ENCODE results near the gene INPP5A. TPM values are rescaled to one million over a fixed set of nuclear protein-coding genes. Genes with fewer than 3 reads are reported as not detected.

The INPP5A gene
- total RNA-seq, 1 donor from 2014 or later: 18.1 TPM

DNA sequence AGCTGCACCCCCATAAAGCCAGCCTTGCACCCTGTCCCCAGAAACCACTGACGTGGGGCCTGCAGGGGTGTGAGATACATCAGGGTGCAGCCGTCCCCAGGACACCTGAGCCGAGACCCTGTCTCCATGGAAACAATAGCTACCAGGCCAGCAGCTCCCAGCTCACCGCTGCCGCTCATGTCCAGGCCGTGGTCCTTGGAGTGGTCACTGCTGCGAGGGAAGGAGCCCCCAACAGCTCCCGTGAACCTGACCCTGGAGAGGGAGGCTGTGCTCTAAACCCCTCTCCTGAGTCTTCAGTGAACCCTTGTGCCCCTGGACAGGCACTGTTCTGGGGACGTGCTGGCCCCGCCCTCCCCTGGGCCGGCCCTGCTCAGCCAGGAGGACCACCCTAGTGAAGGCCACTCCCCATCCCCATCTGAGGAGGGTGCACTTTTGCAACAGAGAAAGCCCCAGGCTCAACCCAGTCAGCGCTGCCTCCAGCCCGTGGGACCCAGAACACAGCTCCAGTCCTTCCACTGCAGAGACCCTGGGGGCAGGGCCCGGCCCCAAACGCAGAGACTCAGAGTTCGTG is 19.6 kb upstream of the INPP5A start:
- DNase-seq (ENCODE audit: low read depth in 2 of 2): no peak

DNA sequence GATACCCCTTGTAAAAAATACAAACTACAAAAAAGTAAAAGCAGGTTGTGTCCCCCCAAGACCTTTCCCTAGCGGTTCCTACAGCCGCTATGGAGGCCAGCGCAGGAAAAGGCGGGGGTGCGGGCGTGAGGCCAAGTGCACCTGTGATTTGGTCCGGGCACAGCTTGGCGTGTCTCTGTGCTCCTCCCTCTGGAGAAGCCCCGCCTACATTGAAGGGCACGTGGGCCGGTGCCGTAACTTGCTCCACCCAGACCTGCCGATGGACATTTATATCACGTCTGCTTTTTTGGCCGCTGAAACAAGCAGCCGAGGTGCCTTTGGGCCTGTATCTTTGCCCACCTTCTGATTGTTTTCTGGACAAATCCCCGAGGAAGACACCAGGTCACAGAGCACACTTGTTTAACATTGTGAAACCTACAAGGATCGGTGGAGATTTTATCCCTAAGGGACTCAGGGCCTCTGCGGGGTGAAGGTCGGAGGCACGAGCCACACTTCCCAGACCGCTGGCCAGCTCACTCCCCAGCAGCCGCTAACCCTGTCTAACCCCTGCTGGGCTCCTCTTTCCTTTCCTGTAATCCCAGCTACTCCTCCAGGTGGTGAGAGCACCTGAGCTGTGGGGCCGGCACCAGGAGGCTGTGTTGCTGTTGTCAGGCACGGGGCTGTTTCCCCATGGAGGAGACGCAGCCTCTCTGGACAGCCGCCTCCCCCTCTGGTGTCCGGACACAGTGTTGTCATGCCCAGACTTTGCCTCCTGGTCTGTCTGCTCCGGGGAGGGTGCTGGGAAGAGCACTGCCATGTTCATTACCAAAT is 18.8 kb upstream of the INPP5A start:
- peak in 1 of 2 donors; percentile 61 for DNase-seq (ENCODE audit: low read depth in 2 of 2)

DNA sequence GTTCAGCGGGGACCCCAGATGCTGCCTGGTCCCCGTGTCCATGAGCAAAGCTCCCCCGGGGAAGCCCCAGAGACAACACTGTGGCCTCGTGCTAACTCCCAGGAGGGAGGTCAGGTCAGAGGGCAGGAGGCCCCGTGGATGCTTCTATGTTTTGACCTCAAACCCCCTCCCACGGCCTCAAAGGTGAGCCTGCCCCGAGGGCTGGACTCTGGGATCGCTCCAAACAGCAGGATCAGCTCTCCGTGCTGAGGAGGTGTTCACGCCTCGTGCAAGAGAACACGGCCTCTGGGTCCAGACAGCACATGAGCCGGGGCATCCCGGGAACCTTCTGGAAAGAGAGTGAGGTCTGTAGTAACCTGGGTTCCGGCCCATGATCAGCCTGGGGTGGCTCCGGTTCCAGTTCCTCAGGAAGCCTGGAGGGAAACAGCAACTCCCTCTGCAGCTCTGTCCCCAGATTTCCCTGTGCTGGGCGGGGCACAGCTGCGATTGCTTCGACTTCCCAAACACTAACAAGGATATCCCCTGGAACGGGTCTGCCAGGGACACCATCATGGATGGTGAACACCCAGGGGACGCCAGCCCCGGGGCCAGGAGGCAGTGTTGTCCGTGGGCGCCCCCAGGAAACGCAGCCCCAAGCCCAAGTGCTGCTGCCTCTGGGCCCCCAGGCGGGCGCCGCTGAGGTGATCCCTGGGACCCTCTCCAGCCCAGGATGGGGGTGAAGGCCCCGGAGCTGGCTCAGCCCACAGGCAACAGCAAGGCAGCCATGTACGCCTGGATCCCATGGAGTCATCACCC is 18.0 kb upstream of the INPP5A start:
- DNase-seq (ENCODE audit: low read depth in 2 of 2): no peak

DNA sequence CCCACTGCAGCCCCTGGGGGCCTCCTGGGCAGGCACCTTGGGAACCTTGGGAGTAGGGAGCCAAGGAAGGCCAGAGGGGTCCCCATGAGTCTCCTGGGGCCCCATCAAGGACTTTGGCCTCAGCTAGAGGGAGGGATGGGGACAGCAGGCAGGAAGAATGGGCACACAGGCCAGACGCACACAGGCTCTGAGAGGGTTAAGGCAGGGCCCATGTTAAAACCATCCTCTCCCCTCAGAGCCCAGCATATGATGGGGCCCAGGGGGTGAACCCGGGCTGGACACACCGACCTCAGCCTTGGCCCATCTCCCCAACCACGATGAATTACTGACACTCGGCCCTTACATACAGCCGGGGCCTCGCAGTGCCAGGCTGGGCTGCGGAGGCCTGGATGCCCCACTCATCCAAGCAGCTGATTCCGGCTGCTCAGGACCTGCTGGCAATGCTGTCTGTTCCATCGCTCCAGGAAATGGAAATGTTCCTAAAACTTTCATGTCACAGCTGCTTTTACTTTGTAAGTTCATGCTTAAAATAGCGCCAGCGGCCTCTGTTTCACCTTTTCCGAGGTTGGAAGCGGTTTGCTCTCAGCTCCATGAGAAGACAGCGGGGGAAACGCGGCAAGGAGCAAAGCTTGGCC is 17.3 kb upstream of the INPP5A start:
- DNase-seq (ENCODE audit: low read depth in 2 of 2): peak in 1 of 2 donors; percentile 76

DNA sequence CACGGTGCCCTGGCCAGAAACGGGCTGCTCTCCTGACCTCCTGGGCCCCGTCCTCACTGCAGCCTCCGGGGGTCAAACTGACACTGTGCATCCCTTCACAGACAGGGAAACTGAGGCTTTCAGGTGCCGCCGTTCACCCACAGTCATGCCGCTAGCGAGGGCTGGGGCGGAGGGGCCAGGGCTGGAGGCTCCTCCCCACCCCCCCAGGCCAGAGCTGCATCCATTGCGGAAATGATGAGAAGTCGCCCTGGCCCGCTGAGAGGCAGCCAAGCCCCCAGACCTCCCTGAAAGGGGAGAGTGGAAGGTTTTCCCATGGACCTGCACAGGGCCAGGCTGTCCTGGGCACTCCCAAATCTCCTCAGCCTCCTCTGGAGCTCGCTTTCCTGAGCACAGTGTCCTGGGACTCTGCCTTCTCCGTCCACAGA is 16.5 kb upstream of the INPP5A start:
- no peak for DNase-seq (ENCODE audit: low read depth in 2 of 2)

DNA sequence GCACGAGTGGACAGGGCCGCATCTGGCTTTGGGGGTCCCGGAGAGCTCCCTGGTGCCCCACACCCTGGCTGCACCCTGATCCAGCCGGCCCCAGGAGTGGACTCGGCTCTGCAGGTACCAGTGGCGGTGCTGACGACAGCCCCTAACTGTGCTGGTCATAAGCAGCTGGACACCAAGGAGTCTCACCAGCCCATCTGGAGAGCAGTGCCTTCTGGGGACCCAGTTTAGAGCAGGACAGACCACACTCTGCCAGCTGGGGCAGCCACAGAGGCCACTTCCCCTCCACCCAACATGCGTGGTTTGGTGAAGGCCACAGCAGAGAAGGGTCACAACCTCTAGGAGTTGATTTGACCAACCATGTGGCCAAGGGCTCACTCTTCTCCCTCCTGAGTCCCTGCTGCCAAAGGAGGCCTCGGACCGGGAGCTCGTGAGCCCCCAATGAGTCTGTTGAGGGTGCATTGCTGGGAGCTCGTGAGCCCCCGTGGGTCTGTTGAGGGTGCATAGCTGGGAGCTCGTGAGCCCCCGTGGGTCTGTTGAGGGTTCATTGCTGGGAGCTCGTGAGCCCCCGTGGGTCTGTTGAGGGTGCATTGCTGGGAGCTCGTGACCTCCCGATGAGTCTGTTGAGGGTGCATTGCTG is 16.0 kb upstream of the INPP5A start:
- DNase-seq (ENCODE audit: low read depth in 2 of 2): no peak

DNA sequence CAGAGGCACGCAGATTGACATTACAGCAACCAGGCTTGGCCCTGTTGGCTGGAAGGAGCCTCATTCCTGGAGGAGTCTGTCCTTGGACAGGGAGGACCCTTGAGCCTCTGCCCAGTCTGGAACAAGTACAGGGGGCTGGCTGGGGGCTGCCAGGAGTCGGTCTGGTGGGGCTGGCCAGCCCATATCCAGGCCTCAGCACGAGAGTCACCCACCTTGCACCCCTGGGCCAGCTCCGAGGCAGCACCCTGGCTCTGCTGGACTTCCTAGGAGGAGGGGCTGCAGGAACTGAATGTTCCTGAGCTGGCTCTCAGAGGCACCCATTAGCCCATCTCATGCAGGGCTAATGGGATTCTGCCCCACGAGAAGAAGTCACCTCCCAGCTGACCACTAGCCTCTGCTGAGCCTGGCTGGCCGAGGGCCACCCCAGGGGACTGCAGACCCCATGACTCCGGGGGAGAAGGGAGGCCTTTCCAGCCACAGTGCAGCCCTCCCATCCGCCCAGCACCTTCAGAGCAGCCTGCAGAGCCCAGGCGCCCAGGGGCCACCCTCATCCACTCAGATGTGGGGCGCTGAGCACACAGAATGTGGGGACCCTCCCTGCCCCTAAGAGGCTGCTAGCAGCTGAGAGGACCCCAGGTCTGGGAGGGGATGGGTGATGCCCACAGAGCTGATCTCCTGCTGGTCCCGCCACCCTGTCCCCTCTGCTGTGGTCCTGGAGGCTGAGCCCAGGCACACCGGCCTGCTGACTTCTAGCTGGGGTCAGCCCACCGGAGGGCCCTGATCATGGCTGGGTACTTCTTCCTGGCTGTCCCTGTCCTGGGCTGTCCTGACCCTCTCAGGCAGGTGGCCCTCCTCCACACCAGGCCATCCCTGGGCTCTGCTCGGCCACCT is 14.8 kb upstream of the INPP5A start:
- DNase-seq (ENCODE audit: low read depth in 2 of 2): no peak

DNA sequence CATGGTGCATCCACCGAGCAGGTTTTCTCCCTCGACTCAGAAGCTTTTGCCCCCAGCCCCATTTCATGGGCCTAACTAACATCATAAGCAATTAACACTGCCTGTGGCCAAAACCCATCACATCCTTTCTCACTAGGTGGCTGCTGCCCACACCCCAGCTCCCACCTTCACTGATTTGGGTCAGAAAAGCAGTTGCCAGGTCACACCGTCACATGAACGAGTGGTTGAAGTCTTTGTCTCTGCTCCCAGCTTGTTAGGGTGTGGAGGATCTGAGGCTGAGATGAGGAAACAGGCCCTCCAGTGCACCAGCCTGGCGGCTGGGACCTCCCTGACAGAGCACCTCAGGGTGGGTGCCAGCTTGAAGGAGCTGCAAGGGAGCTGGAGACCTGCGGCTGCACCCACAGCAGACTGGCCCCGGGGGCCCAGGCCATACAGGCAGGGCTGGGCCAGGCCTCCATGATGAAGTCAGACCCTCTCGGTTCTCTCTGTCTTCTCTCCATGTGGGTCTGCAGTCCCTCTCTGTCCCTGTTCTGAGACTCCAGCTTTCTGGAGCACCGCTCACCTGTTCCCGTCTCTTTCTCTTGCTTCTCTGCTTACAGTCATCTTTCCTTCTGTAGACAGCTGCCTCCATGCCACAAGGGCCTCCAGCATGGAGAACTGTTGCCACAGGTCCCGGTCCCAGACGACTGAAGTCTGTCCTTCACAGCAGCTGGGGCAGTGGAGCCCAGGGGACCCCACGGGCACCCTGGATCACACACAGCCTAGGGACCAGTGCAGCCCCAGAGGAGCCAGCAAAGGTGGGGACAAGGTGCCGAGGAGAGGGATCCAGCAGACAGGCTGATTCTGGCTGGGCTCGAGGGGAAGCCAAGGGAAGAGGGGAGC is 13.8 kb upstream of the INPP5A start:
- DNase-seq (ENCODE audit: low read depth in 2 of 2): no peak

DNA sequence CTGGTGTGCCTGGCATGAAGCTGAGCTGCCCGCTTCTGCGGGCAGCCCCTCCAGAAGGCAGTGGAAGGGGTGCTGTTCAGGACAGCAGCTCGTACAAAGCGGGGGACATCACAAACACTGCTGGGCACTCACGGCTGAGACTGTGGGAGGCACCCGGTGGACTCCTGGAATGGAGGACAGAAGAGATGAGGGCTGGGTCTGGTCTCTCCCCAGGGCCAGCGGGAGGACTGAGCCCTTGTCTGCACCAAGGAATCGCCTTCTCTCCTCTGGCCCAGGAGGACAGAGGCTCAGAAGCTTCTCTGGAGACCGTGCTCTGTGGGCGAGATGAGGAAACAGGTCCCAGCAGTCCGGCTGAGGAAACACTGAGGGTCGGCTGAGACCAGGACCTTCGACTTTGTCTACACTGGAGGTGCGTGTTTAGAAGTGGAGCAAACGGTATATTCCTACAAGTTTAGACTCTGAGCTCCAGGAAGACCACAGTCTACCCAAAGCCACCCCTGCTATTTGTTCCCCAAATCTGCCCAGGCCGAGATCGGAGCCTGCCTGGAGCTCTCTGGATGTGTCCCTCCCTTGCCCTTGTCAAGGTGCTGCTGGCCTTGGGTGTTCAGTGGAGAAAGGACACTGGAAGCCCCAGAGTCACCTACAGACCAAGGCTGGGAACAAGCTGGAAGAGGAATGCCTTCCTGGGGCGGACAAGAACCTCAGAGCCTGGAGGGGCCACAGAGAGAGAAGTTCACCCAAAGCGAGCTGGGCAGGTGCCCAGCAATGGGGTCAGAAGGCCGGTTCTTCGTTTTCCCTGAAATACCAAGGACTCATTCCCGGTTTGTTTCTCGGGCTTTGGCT is 12.9 kb upstream of the INPP5A start:
- DNase-seq (ENCODE audit: low read depth in 2 of 2): no peak

DNA sequence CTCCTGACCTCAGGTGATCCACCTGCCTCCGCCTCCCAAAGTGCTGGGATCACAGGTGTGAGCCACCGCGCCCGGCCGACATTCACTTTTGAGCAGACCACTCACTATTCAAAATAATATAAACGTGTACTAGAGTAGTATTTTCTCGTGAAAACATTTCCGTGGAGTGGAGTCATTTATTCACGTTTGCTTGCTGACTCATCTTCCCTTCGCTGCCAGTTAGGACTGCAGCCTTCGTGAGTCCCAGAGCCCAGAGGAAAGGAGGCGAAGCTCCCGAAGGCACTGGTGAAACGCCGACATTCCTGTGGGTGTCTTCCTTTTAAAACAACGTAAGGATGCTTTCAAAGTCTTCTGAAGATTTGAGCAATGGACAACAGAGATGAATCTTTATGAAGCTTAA is 10.9 kb upstream of the INPP5A start:
- DNase-seq (ENCODE audit: low read depth in 2 of 2): peak in 1 of 2 donors; percentile 36

DNA sequence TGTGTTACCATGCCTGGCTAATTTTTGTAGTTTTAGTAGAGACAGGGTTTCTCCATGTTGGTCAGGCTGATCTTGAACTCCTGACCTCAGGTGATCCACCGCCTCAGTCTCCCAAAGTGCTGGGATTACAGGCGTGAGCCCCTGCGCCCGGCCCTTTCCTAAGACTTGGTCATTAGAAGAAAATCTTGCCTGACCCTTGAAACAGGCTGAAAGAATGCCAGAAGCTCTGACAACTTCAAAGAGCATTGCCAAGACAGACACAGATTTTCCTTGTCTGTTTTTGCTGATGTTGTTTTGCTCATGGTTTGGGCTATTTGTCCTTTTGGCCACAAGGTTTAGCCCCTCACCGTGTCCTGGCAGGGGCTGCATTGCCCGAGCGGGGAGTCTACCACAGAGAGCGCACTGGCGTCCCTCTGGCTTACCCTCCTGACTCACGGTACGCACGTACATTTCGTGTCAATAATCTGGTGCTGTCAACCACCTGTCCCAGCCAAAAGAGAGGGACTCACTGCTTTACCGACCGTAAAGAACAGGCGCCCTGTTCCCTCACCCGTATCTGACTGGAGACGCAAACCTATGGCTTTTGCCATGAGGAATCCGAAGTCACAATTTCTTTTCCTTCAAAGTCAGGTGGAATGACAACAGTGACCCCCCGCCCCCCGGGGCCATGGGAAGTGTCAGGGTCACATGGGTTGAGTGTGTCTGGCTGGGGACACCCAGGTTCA is 10.1 kb upstream of the INPP5A start:
- no peak for DNase-seq (ENCODE audit: low read depth in 2 of 2)

DNA sequence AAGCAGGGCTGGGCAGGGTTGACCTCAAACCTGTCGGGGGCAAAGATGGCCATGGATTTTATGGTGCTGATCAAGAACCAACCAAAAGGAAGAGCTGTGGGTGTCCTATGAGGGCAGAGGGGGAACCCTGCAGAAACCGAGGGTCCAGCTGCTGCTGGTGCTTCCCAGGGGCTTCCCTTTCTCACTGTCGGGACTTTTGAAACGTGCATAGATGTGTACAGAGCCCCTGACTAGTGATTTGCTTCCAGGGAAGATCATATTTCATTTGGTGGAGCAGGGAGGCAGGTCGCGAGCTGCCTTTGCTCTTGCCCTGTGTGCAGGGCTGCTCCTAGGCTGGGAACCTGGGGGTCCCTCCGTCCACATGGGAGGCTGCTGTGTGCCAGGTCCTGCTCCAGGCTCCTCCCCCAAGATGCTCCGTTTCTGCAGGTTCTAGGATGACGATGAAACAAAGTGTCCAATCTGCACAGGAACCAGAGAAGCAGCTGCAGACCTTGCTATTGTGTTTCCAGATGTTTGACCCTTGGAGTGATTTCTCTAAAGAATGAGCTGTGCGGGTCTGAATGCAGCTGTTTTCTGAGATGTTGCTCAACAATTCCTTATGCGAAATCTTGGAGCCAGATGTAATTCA is 9.4 kb upstream of the INPP5A start:
- DNase-seq (ENCODE audit: low read depth in 2 of 2): no peak

DNA sequence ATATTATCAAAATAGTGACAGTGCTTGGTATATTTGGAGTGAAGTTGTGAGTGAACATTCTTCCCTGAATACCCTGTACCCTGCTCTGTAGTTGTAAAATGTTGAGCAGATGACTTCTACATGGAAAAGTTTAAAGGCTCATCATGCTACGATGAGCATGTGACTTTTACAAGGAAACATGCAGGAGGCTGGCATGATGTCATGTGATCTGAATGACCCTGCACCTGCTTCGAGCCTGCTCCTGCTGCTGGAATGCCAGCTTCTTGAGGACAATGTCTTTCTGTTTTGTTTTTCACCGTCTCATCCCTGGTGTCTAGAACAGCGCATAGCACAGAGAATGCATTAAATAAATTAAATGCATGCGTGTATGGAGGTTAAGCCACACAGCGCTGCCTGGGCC is 5.4 kb upstream of the INPP5A start:
- no peak for DNase-seq (ENCODE audit: low read depth in 2 of 2)

DNA sequence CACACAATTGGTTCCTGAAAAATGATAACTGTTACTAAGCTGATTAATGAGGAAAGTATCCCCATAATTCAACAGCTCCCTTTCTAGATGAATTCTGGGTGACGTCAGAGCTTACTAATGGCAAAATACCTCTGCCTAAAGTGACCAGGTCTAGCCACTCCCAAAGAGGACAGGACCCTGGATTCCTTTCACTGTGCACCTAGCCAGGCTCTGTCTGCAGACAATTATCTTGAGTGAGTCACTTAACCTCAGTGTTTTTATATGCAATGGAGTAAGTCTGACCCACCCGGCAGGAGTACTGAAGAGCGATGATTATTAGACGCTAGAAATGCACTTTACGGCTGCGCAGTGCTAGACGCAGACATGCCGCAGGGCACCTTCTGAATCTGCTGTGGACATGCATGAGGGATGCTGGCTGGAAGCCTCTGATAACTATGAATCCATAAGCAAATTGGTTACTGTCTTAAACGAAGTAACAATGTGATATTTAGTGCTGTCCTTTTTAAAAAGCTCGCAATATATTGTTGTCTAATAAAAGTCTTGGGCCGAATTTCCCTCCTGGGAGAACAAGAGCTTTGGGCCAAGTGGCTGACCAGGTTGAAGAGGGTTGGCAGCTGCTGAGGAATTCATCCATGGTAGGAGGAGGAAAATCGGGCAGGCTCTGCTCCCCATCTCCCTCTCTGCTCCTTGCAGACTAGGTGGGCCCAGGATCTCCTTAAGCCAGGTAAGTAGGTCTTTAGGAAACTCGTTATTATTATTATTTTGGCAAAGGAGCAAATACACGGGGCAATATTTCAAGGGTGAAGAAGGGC is 4.6 kb upstream of the INPP5A start:
- no peak for DNase-seq (ENCODE audit: low read depth in 2 of 2)

DNA sequence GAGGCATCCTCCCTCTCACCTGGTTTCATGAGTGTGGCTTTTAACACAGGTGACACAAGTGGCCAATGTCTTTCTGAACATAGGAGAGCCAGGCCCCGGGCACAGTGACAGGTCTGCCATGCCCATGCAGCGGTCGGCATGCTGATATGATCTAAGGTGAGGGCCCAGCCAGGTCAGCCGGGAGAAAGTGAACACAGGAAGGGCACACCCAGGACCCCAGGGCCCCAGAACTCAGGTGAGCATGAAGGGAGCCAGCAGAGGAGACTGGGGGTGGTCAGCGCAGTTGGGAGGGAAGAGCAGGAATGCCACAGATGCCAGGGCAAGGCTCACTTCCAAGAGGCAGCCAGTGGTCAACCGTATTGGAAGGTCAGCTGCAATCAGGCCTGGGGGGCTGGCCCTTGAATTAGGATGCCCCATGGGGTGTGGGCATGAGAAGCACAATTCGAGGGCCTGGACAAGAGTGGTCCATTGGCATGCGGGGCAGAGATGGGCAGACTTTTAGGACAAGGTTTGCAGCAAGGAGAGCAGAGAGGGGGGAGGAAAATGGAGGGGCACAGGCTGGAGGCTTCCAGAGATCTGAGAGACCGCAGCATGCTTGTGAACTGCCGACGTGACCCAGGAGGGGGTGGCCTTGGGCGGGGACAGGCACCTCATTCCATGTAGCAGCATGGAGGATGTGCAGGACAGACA is 3.9 kb upstream of the INPP5A start:
- no peak for DNase-seq (ENCODE audit: low read depth in 2 of 2)

Data from lung microvascular endothelial cell (primary cell).